Endothelial cell of umbilical vein (primary cell): ENCODE data around the gene TUBG1. TPM values are rescaled to one million over a fixed set of nuclear protein-coding genes. Genes with fewer than 3 reads are reported as not detected.

Source experiments
- BruUV-seq: library from RNA; stranded (reverse); fragments of 400-500 nt; replicated peaks from 2 replicates; lab custom pipeline; 2021; lab: Mats Ljungman, UMichigan
- CTCF ChIA-PET: fragments of 300-600, 350-600 bp; sonication (Branson Sonifier 250); formaldehyde crosslinking; loops from one replicate; lab custom pipeline; 2021; ENCODE audit warnings: antibody characterized with exemption, inconsistent platforms; lab: Charles Lee
- POLR2A ChIA-PET: fragments of 300-600, 350-600 bp; sonication (Branson Sonifier 250); formaldehyde crosslinking; loops from one replicate; lab custom pipeline; 2021; ENCODE audit warnings: antibody characterized with exemption, inconsistent platforms; lab: Charles Lee
- DNase-seq: peaks from one replicate; pipeline ENCODE4 v3.0.0-alpha.2; 2011; ENCODE audit warnings: low read depth, low spot score
- FAIRE-seq: peaks from 2 replicates; lab custom pipeline; 2011; peaks lifted over from hg19 to GRCh38; lab: Jason Lieb, UNC
- H2AFZ ChIP-seq: 2 replicates; pipeline ENCODE4 v1.6.0; 2012; ENCODE audit warnings: low read depth, low read length, control low read depth, inconsistent platforms
- H3K27ac ChIP-seq: 2 replicates; pipeline ENCODE4 v1.5.1; 2011; ENCODE audit warnings: low read depth, mild to moderate bottlenecking, control low read depth, low read length, moderate library complexity; ENCODE audit not compliant: insufficient read depth
- H3K27me3 ChIP-seq, 2 experiments: 2 replicates each; pipeline versions ENCODE4 v1.6.0 to v1.6.1; 2011; ENCODE audit warnings: low read length in 2 of 2, mixed read lengths in 1 of 2; ENCODE audit not compliant: control insufficient read depth in 2 of 2, insufficient read depth in 2 of 2
- H3K36me3 ChIP-seq, 2 experiments: 2 replicates in 1 of 2; 3 replicates in 1 of 2; pipeline ENCODE4 v1.5.1; 2011; ENCODE audit warnings: low read length in 2 of 2, mild to moderate bottlenecking in 1 of 2, moderate library complexity in 1 of 2; ENCODE audit not compliant: control insufficient read depth in 2 of 2, insufficient read depth in 2 of 2; ENCODE audit errors: extremely low read depth in 1 of 2
- H3K4me1 ChIP-seq: 3 replicates; pipeline ENCODE4 v1.5.1; 2011; ENCODE audit warnings: mild to moderate bottlenecking, low read length; ENCODE audit not compliant: control insufficient read depth, insufficient read depth; ENCODE audit errors: extremely low read depth
- H3K4me2 ChIP-seq: 2 replicates; pipeline ENCODE4 v1.6.1; 2011; ENCODE audit warnings: low read length, control low read depth, mixed read lengths; ENCODE audit not compliant: insufficient read depth
- H3K4me3 ChIP-seq, 3 experiments: fragments of 200-600 bp in 1 of 3; sonication (generic), shearing (Covaris generic) in 1 of 3; replicated peaks in 1 of 3; 2 replicates each; pipeline ENCODE4 v1.5.1; 2011 to 2016; ENCODE audit warnings: control low read depth in 3 of 3, low read length in 3 of 3, mild to moderate bottlenecking in 2 of 3, inconsistent platforms in 1 of 3, low read depth in 1 of 3, moderate library complexity in 1 of 3; ENCODE audit not compliant: insufficient read depth in 1 of 3
- H3K79me2 ChIP-seq: 2 replicates; pipeline ENCODE4 v1.6.0; 2012; ENCODE audit warnings: low read length, inconsistent platforms; ENCODE audit not compliant: control insufficient read depth, insufficient read depth
- H3K9ac ChIP-seq: replicated peaks from 2 replicates; pipeline ENCODE3; 2011; ENCODE audit warnings: low read length, control low read depth; ENCODE audit not compliant: insufficient read depth; ENCODE audit errors: extremely low read depth
- H3K9me1 ChIP-seq: replicated peaks from 3 replicates; pipeline ENCODE4 v1.6.0; 2011; ENCODE audit warnings: mild to moderate bottlenecking, low read length; ENCODE audit not compliant: control insufficient read depth, insufficient read depth; ENCODE audit errors: extremely low read depth
- H3K9me3 ChIP-seq: replicated peaks from 2 replicates; pipeline ENCODE4 v1.5.1; 2012; ENCODE audit warnings: low read length, inconsistent platforms; ENCODE audit not compliant: control insufficient read depth, insufficient read depth
- H4K20me1 ChIP-seq: replicated peaks from 2 replicates; pipeline ENCODE3; 2011; ENCODE audit warnings: mild to moderate bottlenecking, low read length; ENCODE audit not compliant: control insufficient read depth, insufficient read depth; ENCODE audit errors: extremely low read depth
- CTCF ChIP-seq, 2 donors: IDR thresholded peaks; 1 replicate in 1 of 2; 2 replicates in 1 of 2; pipeline ENCODE4 v1.5.1; 2011; ENCODE audit warnings: low read length in 2 of 2, mild to moderate bottlenecking in 2 of 2, moderate library complexity in 2 of 2, control low read depth in 1 of 2, inconsistent platforms in 1 of 2, low read depth in 1 of 2; ENCODE audit not compliant: insufficient read depth in 1 of 2; ENCODE audit errors: extremely low read depth in 1 of 2
- EZH2 ChIP-seq: IDR thresholded peaks from 2 replicates; pipeline ENCODE4 v1.6.1; 2012; ENCODE audit warnings: borderline replicate concordance, low read depth, mild to moderate bottlenecking, moderate library complexity, low read length, inconsistent platforms; ENCODE audit not compliant: severe bottlenecking
- FOS ChIP-seq: IDR thresholded peaks from 2 replicates; pipeline ENCODE4 v1.6.1; 2011; ENCODE audit warnings: mild to moderate bottlenecking, low read length, moderate library complexity, borderline replicate concordance; ENCODE audit not compliant: insufficient read depth
- GATA2 ChIP-seq: IDR thresholded peaks from 2 replicates; pipeline ENCODE4 v1.7.0; 2011; ENCODE audit warnings: low read depth, mild to moderate bottlenecking, moderate library complexity, mixed read lengths, low read length; ENCODE audit not compliant: insufficient read length, insufficient read depth
- MAX ChIP-seq: IDR thresholded peaks from 2 replicates; pipeline ENCODE4 v1.6.1; 2011; ENCODE audit not compliant: insufficient read depth, insufficient read length
- MYC ChIP-seq: IDR thresholded peaks from one replicate; pipeline ENCODE4 v1.6.1; 2011; ENCODE audit warnings: mild to moderate bottlenecking, low read depth, low read length
- POLR2A ChIP-seq: IDR thresholded peaks from 2 replicates; pipeline ENCODE4 v1.6.1; 2012; ENCODE audit warnings: low read depth, mild to moderate bottlenecking, control low read depth, low read length
- POLR2AphosphoS5 ChIP-seq: IDR thresholded peaks from 2 replicates; pipeline ENCODE4 v1.6.1; 2012; ENCODE audit warnings: low read depth, mild to moderate bottlenecking, control low read depth, low read length, moderate library complexity; ENCODE audit not compliant: insufficient read depth
- dilution Hi-C: fragments of 300-500 bp; cut with MboI; formaldehyde crosslinking; loops from one replicate; pipeline ENCODE4 v1.15.0; 2019; ENCODE audit warnings: low sequenced_read_pairs; ENCODE audit not compliant: extremely low pct_ligation_motif_present
- intact Hi-C: fragments of 100-400 bp; cut with micrococcal nuclease; formaldehyde crosslinking; loops from one replicate; pipeline ENCODE4 v1.10.0; 2022
- polyA plus RNA-seq, 4 experiments: library from polyadenylated mRNA; depleted of rRNA in 3 of 4; stranded (reverse) in 3 of 4; unstranded in 1 of 4; fragments of >200 nt; gene quantifications; 2 replicates each; pipeline versions ENCODE4 v1.2.1 to v1.2.3, GENCODE V29; 2011 to 2012; ENCODE audit warnings: missing spikeins in 1 of 4
- total RNA-seq: library from RNA; stranded (reverse); gene quantifications from 2 replicates; pipeline ENCODE4 v1.2.3, GENCODE V29; 2021

The TUBG1 gene
- total and polyA plus RNA-seq, 2 donors (not counting 3 experiments of a cell fraction or from before 2014, with no cell fraction given) = 102 to 132 TPM

- peaks cover 26 to 39% of the 10 kb centered on the region in 2 experiments for H3K36me3 ChIP-seq
These were observed 36.4 kb upstream of the TUBG1 start for GRCh38 chr17:42573095-42573494.

GRCh38 chr17:42574463-42574862 lies 35.0 kb upstream of the TUBG1 start:
- no peak for DNase-seq
- ChIA-PET POLR2A (no interaction called here), CTCF (interaction anchor here (1.4 kb wide), 1 partner anchor 110 kb away, joined by 3 read pairs; no protein-coding TSS in a partner anchor)
- TF ChIP-seq EZH2 (no peak), GATA2 (no peak), CTCF (IDR thresholded peaks at IDR 0.05; ENCODE audit: extremely low read depth in 1 of 2, insufficient read depth in 1 of 2, low read depth in 1 of 2, low read length in 2 of 2) (no peak), MAX (no peak), FOS (no peak)
- H3K4me2 ChIP-seq = no peak overlapping the region
- dilution Hi-C loops = no loop called here
- H3K27ac ChIP-seq = no peak overlapping the region
- BruUV-seq = no TSS peak
- intact Hi-C loops = no loop called here
- H3K9me1 ChIP-seq = no peaks in the 10 kb centered on the region
- no peak overlapping the region for H2AFZ ChIP-seq
- peaks cover 21 to 33% of the 10 kb centered on the region in 2 experiments for H3K36me3 ChIP-seq
- peaks cover 20% of the 10 kb centered on the region for H3K4me1 ChIP-seq
- H3K9me3 ChIP-seq = no peaks in the 10 kb centered on the region
- no peaks in the 10 kb centered on the region for H4K20me1 ChIP-seq
- H3K9ac ChIP-seq = no peak overlapping the region
- H3K79me2 ChIP-seq = peaks cover 17% of the 10 kb centered on the region
- no peak for FAIRE-seq
- H3K4me3 ChIP-seq = no peak overlapping the region
- no peaks in the 10 kb centered on the region for H3K27me3 ChIP-seq

More at GRCh38 chr17:42573095-42573494, 36.4 kb upstream of the TUBG1 start:
- Histone ChIP-seq H3K9me3 (no peaks in the 10 kb centered on the region), H4K20me1 (no peaks in the 10 kb centered on the region), H3K79me2 (peaks cover 24% of the 10 kb centered on the region), H3K27ac (no peak overlapping the region), H3K27me3 (no peaks in the 10 kb centered on the region), H3K9ac (no peak overlapping the region), H3K4me3 (no peak overlapping the region), H3K4me1 (peaks cover 18% of the 10 kb centered on the region), H3K9me1 (no peaks in the 10 kb centered on the region), H2AFZ (no peak overlapping the region), H3K4me2 (no peak overlapping the region)
- dilution Hi-C loops (no loop called here), intact Hi-C loops (no loop called here)
- ChIA-PET POLR2A (no interaction called here), CTCF (interaction anchor here (1.4 kb wide), 1 partner anchor 111 kb away, joined by 3 read pairs; no protein-coding TSS in a partner anchor)
- no TSS peak for BruUV-seq
- DNase-seq (no peak), FAIRE-seq (no peak)
- no peak for TF ChIP-seq FOS
- no peak for TF ChIP-seq POLR2AphosphoS5
- no peak for TF ChIP-seq MYC
- TF ChIP-seq POLR2A = no peak
